WTC11 (cell line): ENCODE results near the gene AZU1. TPM values are rescaled to one million over a fixed set of nuclear protein-coding genes. Genes with fewer than 3 reads are reported as not detected.

ENCODE experiments used
- ATAC-seq: fragments of 200-7000 bp; cut with Tn5 transposase; 2 replicates; pipeline ENCODE4 v1.10.0; 2021; ENCODE audit warnings: mild to moderate bottlenecking, moderate library complexity
- CTCF ChIA-PET: fragments of 300-600 bp; sonication (Branson Sonifier 250); formaldehyde crosslinking; loops from one replicate; lab custom pipeline; 2021; ENCODE audit warnings: antibody characterized with exemption; lab: Charles Lee
- POLR2A ChIA-PET: fragments of 350-600 bp; sonication (Branson Sonifier 250); formaldehyde crosslinking; loops from one replicate; lab custom pipeline; 2021; ENCODE audit warnings: antibody characterized with exemption; lab: Charles Lee
- DNase-seq: peaks from one replicate; pipeline ENCODE4 v3.0.0; 2021; ENCODE audit warnings: low spot score
- H3K27ac Mint-ChIP-seq: 2 replicates; pipeline ENCODE4 v1.8.0; 2021; ENCODE audit warnings: mixed read lengths
- H3K27me3 Mint-ChIP-seq: 2 replicates; pipeline ENCODE4 v1.8.0; 2021; ENCODE audit warnings: low read depth, mild to moderate bottlenecking, moderate library complexity, mixed read lengths
- H3K36me3 Mint-ChIP-seq: 2 replicates; pipeline ENCODE4 v1.8.0; 2021; ENCODE audit warnings: mixed read lengths
- H3K4me1 Mint-ChIP-seq: 2 replicates; pipeline ENCODE4 v1.8.0; 2022; ENCODE audit warnings: mixed read lengths
- H3K4me3 Mint-ChIP-seq: 2 replicates; pipeline ENCODE4 v1.8.0; 2021; ENCODE audit warnings: mild to moderate bottlenecking, moderate library complexity, mixed read lengths
- H3K9me3 Mint-ChIP-seq: 2 replicates; pipeline ENCODE4 v1.8.0; 2021; ENCODE audit warnings: mixed read lengths
- CREM ChIP-seq: sonication (generic); formaldehyde crosslinking; IDR thresholded peaks from 2 replicates; pipeline ENCODE4 v1.8.1; 2022; ENCODE audit warnings: mild to moderate bottlenecking, missing genetic modification reagents, moderate library complexity
- E2F5 ChIP-seq: sonication (generic); formaldehyde crosslinking; IDR thresholded peaks from 2 replicates; pipeline ENCODE4 v1.8.1; 2022; ENCODE audit warnings: mild to moderate bottlenecking, moderate library complexity, missing genetic modification reagents
- EMX1 ChIP-seq: fragments of 250-450 bp; sonication (Bioruptor Pico); IDR thresholded peaks from 2 replicates; pipeline ENCODE4 v1.8.0; 2021; ENCODE audit warnings: mild to moderate bottlenecking
- ETV6 ChIP-seq: sonication (generic); formaldehyde crosslinking; IDR thresholded peaks from 2 replicates; pipeline ENCODE4 v1.8.1; 2022; ENCODE audit warnings: mild to moderate bottlenecking, missing genetic modification reagents
- HMGA2 ChIP-seq: fragments of 250-450 bp; sonication (Bioruptor Pico); IDR thresholded peaks from 2 replicates; pipeline ENCODE4 v1.4.0; 2021; ENCODE audit warnings: mild to moderate bottlenecking, moderate library complexity
- NFE2L1 ChIP-seq: sonication (generic); formaldehyde crosslinking; IDR thresholded peaks from 2 replicates; pipeline ENCODE4 v1.8.1; 2023; ENCODE audit warnings: missing genetic modification reagents
- NFYB ChIP-seq: sonication (generic); formaldehyde crosslinking; conservative IDR thresholded peaks from 2 replicates; pipeline ENCODE4 v1.8.0; 2022; ENCODE audit warnings: low read depth, missing genetic modification reagents
- PRDM15 ChIP-seq: sonication (generic); formaldehyde crosslinking; IDR thresholded peaks from 2 replicates; pipeline ENCODE4 v1.8.0; 2022; ENCODE audit warnings: missing genetic modification reagents
- SP1 ChIP-seq: sonication (generic); formaldehyde crosslinking; conservative IDR thresholded peaks from 2 replicates; pipeline ENCODE4 v1.8.1; 2022; ENCODE audit warnings: missing genetic modification reagents
- USF1 ChIP-seq: sonication (generic); formaldehyde crosslinking; IDR thresholded peaks from 2 replicates; pipeline ENCODE4 v1.8.0; 2022; ENCODE audit warnings: mild to moderate bottlenecking, missing genetic modification reagents
- ZNF671 ChIP-seq: fragments of 250-450 bp; sonication (Bioruptor Pico); IDR thresholded peaks from 2 replicates; pipeline ENCODE4 v1.8.0; 2021; ENCODE audit warnings: mild to moderate bottlenecking
- ZSCAN18 ChIP-seq: fragments of 250-450 bp; sonication (Bioruptor Pico); IDR thresholded peaks from 2 replicates; pipeline ENCODE4 v2.1.2; 2022; ENCODE audit warnings: mild to moderate bottlenecking, moderate library complexity
- total RNA-seq: library from RNA; stranded (reverse); gene quantifications from 3 replicates; pipeline ENCODE4 v1.2.3, GENCODE V29; 2021
- TF ChIP-seq, protein P1 (sequence below): sonication (generic); formaldehyde crosslinking; IDR thresholded peaks from 2 replicates; pipeline ENCODE4 v1.8.0; 2022; ENCODE audit warnings: mild to moderate bottlenecking, missing genetic modification reagents
- TF ChIP-seq, protein P2 (sequence below): sonication (generic); formaldehyde crosslinking; IDR thresholded peaks from 2 replicates; pipeline ENCODE4 v1.8.1; 2023; ENCODE audit warnings: mild to moderate bottlenecking, moderate library complexity, missing genetic modification reagents
- TF ChIP-seq, protein P3 (sequence below): sonication (generic); formaldehyde crosslinking; conservative IDR thresholded peaks from 2 replicates; pipeline ENCODE4 v1.8.1; 2023; ENCODE audit warnings: mild to moderate bottlenecking, low read depth, missing genetic modification reagents, moderate library complexity
- TF ChIP-seq, protein P4 (sequence below): sonication (generic); formaldehyde crosslinking; IDR thresholded peaks from 2 replicates; pipeline ENCODE4 v1.8.1; 2023; ENCODE audit warnings: mild to moderate bottlenecking, missing genetic modification reagents, moderate library complexity
- TF ChIP-seq, protein P5 (sequence below): fragments of 250-450 bp; sonication (Bioruptor Pico); IDR thresholded peaks from 2 replicates; pipeline ENCODE4 v1.9.0; 2021; ENCODE audit warnings: mild to moderate bottlenecking, borderline replicate concordance

AZU1 gene
- total RNA-seq, 1 experiment from 2014 or later, result 1.2 TPM

DNA sequence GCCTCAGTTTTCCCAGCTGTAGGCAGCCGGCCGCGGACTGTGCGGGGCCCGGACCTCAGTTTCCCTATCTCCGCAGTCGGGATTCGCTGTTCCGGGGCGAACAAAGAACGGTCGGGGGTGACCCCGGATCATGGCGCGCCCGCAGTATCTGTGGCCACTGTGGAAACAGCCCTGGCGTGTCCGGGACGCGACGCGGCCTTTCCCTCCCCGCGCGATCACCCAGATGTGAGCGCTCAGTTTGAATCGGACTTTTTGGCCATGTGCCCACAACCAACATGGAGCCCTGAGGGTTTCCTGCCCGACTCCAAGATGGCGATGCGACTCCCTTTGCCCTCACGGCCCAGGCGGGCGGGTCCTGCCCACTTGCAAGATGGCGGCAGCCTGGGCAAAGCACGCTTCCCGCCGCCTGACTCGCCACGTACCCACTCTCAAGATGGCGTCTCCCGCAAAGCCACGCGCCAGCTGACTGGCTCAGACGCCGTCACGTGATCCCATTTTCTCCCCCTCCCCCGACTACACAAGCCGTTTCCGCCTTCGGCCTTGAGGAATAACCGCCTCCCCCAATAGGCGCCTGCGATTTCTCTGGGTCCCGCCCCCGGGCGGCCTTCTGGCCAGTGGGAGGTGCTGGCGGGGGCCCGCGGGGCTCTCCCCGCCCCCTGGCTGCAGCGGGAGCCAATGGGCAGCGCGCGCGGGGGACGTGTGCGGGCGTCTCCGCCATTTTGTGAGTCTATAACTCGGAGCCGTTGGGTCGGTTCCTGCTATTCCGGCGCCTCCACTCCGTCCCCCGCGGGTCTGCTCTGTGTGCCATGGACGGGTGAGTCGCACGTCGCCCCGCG lies 30.7 kb upstream of the AZU1 start, which contains the start of gene PTBP1:
Gene PTBP1 (plus strand): TSS at position 761 of the 836 bp plus-strand sequence. CDS start 46 bp downstream, at position 807.
- Mint-ChIP-seq H3K27me3 (no peaks in the 10 kb centered on the region), H3K4me1 (peaks cover 38% of the 10 kb centered on the region), H3K36me3 (peaks cover 23% of the 10 kb centered on the region), H3K9me3 (no peaks in the 10 kb centered on the region), H3K4me3 (peak within 1 kb of the TSS; percentile 87), H3K27ac (peak within 1 kb of the TSS; percentile 95)
- ATAC-seq (peak; percentile 83), DNase-seq (peak; percentile 100)
- POLR2A ChIA-PET, result interaction anchor here (1.4 kb wide), 1 partner anchor 13 kb away, joined by 5 read pairs; no protein-coding TSS in a partner anchor
- CTCF ChIA-PET, result interaction anchor here (1.0 to 1.1 kb wide), 2 partner anchors 26 to 55 kb away, joined by 3 read pairs; no protein-coding TSS in a partner anchor
- peak; percentile 99 for TF ChIP-seq USF1
- no peak for TF ChIP-seq ZNF671 (CRISPR knock-in tag)
- TF ChIP-seq, protein P1, sequence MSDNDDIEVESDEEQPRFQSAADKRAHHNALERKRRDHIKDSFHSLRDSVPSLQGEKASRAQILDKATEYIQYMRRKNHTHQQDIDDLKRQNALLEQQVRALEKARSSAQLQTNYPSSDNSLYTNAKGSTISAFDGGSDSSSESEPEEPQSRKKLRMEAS, result peak; percentile 94
- TF ChIP-seq CREM (CRISPR knock-in tag), result peak; percentile 51; the same call in 1 of the 2 replicates
- TF ChIP-seq NFE2L1 (CRISPR knock-in tag), result peak; percentile 44; the same call in 1 of the 2 replicates
- TF ChIP-seq, protein P2, sequence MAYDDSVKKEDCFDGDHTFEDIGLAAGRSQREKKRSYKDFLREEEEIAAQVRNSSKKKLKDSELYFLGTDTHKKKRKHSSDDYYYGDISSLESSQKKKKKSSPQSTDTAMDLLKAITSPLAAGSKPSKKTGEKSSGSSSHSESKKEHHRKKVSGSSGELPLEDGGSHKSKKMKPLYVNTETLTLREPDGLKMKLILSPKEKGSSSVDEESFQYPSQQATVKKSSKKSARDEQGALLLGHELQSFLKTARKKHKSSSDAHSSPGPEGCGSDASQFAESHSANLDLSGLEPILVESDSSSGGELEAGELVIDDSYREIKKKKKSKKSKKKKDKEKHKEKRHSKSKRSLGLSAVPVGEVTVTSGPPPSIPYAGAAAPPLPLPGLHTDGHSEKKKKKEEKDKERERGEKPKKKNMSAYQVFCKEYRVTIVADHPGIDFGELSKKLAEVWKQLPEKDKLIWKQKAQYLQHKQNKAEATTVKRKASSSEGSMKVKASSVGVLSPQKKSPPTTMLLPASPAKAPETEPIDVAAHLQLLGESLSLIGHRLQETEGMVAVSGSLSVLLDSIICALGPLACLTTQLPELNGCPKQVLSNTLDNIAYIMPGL, result peak; percentile 59; the same call in 1 of the 2 replicates
- peak; percentile 80; the same call in 1 of the 2 replicates for TF ChIP-seq ETV6 (CRISPR knock-in tag)
- TF ChIP-seq E2F5 (CRISPR knock-in tag), result peak; percentile 84
- no peak for TF ChIP-seq ZSCAN18 (CRISPR knock-in tag)
- TF ChIP-seq HMGA2 (CRISPR knock-in tag), result no peak
- TF ChIP-seq NFYB (CRISPR knock-in tag), result peak; percentile 92
- TF ChIP-seq, protein P3, sequence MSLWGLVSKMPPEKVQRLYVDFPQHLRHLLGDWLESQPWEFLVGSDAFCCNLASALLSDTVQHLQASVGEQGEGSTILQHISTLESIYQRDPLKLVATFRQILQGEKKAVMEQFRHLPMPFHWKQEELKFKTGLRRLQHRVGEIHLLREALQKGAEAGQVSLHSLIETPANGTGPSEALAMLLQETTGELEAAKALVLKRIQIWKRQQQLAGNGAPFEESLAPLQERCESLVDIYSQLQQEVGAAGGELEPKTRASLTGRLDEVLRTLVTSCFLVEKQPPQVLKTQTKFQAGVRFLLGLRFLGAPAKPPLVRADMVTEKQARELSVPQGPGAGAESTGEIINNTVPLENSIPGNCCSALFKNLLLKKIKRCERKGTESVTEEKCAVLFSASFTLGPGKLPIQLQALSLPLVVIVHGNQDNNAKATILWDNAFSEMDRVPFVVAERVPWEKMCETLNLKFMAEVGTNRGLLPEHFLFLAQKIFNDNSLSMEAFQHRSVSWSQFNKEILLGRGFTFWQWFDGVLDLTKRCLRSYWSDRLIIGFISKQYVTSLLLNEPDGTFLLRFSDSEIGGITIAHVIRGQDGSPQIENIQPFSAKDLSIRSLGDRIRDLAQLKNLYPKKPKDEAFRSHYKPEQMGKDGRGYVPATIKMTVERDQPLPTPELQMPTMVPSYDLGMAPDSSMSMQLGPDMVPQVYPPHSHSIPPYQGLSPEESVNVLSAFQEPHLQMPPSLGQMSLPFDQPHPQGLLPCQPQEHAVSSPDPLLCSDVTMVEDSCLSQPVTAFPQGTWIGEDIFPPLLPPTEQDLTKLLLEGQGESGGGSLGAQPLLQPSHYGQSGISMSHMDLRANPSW (CRISPR knock-in tag), result no peak
- TF ChIP-seq SP1 (CRISPR knock-in tag), result peak; percentile 95
- TF ChIP-seq, protein P4, sequence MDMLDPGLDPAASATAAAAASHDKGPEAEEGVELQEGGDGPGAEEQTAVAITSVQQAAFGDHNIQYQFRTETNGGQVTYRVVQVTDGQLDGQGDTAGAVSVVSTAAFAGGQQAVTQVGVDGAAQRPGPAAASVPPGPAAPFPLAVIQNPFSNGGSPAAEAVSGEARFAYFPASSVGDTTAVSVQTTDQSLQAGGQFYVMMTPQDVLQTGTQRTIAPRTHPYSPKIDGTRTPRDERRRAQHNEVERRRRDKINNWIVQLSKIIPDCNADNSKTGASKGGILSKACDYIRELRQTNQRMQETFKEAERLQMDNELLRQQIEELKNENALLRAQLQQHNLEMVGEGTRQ, result peak; percentile 99
- no peak; the same call in 1 of the 2 replicates for TF ChIP-seq EMX1
- TF ChIP-seq PRDM15 (CRISPR knock-in tag), result 0 out of 2 replicates have a peak, but pooled peaks have one; percentile 13
- TF ChIP-seq, protein P5, sequence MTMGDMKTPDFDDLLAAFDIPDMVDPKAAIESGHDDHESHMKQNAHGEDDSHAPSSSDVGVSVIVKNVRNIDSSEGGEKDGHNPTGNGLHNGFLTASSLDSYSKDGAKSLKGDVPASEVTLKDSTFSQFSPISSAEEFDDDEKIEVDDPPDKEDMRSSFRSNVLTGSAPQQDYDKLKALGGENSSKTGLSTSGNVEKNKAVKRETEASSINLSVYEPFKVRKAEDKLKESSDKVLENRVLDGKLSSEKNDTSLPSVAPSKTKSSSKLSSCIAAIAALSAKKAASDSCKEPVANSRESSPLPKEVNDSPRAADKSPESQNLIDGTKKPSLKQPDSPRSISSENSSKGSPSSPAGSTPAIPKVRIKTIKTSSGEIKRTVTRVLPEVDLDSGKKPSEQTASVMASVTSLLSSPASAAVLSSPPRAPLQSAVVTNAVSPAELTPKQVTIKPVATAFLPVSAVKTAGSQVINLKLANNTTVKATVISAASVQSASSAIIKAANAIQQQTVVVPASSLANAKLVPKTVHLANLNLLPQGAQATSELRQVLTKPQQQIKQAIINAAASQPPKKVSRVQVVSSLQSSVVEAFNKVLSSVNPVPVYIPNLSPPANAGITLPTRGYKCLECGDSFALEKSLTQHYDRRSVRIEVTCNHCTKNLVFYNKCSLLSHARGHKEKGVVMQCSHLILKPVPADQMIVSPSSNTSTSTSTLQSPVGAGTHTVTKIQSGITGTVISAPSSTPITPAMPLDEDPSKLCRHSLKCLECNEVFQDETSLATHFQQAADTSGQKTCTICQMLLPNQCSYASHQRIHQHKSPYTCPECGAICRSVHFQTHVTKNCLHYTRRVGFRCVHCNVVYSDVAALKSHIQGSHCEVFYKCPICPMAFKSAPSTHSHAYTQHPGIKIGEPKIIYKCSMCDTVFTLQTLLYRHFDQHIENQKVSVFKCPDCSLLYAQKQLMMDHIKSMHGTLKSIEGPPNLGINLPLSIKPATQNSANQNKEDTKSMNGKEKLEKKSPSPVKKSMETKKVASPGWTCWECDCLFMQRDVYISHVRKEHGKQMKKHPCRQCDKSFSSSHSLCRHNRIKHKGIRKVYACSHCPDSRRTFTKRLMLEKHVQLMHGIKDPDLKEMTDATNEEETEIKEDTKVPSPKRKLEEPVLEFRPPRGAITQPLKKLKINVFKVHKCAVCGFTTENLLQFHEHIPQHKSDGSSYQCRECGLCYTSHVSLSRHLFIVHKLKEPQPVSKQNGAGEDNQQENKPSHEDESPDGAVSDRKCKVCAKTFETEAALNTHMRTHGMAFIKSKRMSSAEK (CRISPR knock-in tag), result no peak
